ENCODE measurements around the gene NFATC2IP.
A peak's percentile ranks its signal among the peaks of the same experiment; 100 is the strongest.
"Not testable (repeated sequence)": the region's sequence is repeated elsewhere in the genome, so short reads cannot be mapped to it uniquely, and the experiment has no call there.

Gene NFATC2IP

DNA sequence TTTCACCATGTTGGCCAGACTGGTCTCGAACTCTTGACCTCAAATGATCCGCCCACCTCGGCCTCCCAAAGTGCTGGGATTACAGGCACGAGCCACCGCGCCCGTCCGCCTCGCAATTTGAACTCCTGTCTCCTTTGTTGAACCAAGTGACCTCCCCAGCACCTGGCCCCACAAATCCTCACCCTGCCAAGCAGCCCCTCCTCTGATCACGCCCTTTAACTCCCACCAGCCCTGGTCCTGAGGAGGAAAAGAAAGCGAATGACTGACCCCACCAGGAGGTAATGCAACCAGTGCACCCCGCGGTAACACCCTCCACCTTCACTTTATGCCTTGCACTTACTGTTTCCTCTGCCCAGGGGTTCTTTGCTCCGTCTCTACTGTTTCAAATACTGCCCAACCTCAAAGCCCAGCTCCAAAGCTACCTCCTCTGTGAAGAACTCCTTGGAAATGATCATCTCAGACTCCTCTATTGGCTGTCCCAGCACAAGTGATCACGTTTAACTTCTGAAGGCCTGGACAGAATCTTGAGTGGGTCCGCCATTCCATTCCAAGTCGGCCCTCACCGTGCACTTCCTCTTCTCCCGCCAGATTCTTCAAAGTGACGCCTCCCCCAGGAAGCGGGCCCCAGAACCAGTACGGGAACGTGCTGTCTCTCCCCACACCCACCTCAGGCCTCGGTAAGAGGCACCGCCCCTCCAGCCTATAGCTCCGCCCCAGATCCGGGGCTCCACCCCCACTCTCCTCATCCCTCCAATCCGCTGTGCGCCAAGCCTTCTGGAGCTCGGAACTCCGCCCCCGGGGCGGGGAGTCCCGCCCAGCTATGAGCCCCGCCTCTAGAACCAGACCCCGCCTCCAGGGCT lies 14.6 kb upstream of the NFATC2IP start:
- peaks cover 20% of the 10 kb centered on the region for H3K4me1 Mint-ChIP-seq (ENCODE audit: low read depth)
- peak overlapping the region; percentile 75 for H3K4me3 Mint-ChIP-seq
- no peaks in the 10 kb centered on the region for H3K27me3 Mint-ChIP-seq (ENCODE audit: low read depth)
- no peaks in the 10 kb centered on the region for H3K36me3 Mint-ChIP-seq (ENCODE audit: low read depth)
- H3K9me3 Mint-ChIP-seq: no peaks in the 10 kb centered on the region
- peak overlapping the region; percentile 60 for H3K27ac Mint-ChIP-seq

GRCh38 chr16:28936784-28937155 lies 14.0 kb upstream of the NFATC2IP start:
- Mint-ChIP-seq H3K27me3 (ENCODE audit: low read depth) (no peaks in the 10 kb centered on the region), H3K9me3 (no peaks in the 10 kb centered on the region), H3K27ac (peak overlapping the region; percentile 60), H3K4me1 (ENCODE audit: low read depth) (peaks cover 20% of the 10 kb centered on the region), H3K36me3 (ENCODE audit: low read depth) (no peaks in the 10 kb centered on the region), H3K4me3 (peak overlapping the region; percentile 75)

DNA sequence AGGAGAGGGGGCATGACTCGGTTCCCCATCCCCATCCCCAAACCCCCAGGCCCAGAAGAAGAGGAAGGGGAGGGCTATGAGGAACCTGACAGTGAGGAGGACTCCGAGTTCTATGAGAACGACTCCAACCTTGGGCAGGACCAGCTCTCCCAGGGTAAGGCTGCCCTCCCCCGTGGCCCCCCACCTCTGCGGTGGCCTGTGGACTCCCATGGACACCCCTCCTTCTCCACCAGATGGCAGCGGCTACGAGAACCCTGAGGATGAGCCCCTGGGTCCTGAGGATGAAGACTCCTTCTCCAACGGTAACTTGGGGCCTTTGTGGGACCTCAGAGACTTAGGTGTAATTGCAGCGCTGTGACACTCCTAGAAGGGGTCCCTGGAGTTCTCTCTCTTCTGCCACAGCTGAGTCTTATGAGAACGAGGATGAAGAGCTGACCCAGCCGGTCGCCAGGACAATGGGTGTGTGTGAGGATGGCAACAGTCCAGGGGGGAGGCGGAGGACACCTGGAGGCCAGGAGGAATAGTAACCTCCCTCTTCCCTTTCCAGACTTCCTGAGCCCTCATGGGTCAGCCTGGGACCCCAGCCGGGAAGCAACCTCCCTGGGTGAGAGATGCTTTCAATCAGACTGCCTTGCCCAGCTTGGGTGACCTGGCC lies 13.4 kb upstream of the NFATC2IP start:
- Mint-ChIP-seq H3K9me3 (no peaks in the 10 kb centered on the region), H3K27me3 (ENCODE audit: low read depth) (no peaks in the 10 kb centered on the region), H3K36me3 (ENCODE audit: low read depth) (no peaks in the 10 kb centered on the region), H3K27ac (no peak overlapping the region), H3K4me1 (ENCODE audit: low read depth) (peaks cover 20% of the 10 kb centered on the region), H3K4me3 (no peak overlapping the region)

DNA sequence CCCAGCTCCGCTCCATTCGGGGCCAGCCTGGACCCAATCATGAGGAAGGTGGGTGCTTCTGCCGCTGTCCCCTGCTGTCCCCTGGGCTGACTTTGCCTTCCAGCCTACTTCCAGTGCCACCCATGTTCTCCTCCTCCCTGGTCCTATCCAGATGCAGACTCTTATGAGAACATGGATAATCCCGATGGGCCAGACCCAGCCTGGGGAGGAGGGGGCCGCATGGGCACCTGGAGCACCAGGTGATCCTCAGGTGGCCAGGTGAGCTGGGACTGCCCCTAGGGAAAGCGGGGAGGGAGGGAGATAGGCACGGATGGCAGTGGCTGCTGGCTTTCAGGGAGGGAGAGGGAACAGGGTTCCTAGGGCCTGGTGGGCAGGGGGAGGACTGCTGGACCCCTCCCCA lies 12.0 kb upstream of the NFATC2IP start:
- Mint-ChIP-seq H3K36me3 (ENCODE audit: low read depth) (no peaks in the 10 kb centered on the region), H3K27me3 (ENCODE audit: low read depth) (no peaks in the 10 kb centered on the region), H3K4me1 (ENCODE audit: low read depth) (peaks cover 21% of the 10 kb centered on the region), H3K27ac (no peak overlapping the region), H3K9me3 (no peaks in the 10 kb centered on the region), H3K4me3 (no peak overlapping the region)

GRCh38 chr16:28939825-28940224 lies 10.9 kb upstream of the NFATC2IP start:
- H3K4me1 Mint-ChIP-seq (ENCODE audit: low read depth): peaks cover 19% of the 10 kb centered on the region
- not testable (repeated sequence) for H3K27me3 Mint-ChIP-seq (ENCODE audit: low read depth); H3K9me3 Mint-ChIP-seq; H3K4me3 Mint-ChIP-seq; H3K36me3 Mint-ChIP-seq (ENCODE audit: low read depth); H3K27ac Mint-ChIP-seq

- no peaks in the 10 kb centered on the region for H3K27me3 Mint-ChIP-seq (ENCODE audit: low read depth)
- no peak overlapping the region for H3K27ac Mint-ChIP-seq
- H3K4me3 Mint-ChIP-seq: no peak overlapping the region
- H3K36me3 Mint-ChIP-seq (ENCODE audit: low read depth): no peaks in the 10 kb centered on the region
- peaks cover 9% of the 10 kb centered on the region for H3K4me1 Mint-ChIP-seq (ENCODE audit: low read depth)
- no peaks in the 10 kb centered on the region for H3K9me3 Mint-ChIP-seq
Observed at GRCh38 chr16:28943281-28943680, 7.5 kb upstream of the NFATC2IP start.

- Mint-ChIP-seq H3K4me1 (ENCODE audit: low read depth) (peaks cover 16% of the 10 kb centered on the region), H3K36me3 (ENCODE audit: low read depth) (peaks cover 4% of the 10 kb centered on the region), H3K4me3 (no peak overlapping the region), H3K9me3 (no peaks in the 10 kb centered on the region), H3K27me3 (ENCODE audit: low read depth) (no peaks in the 10 kb centered on the region), H3K27ac (no peak overlapping the region)
Observed at GRCh38 chr16:28946681-28947080, 4.1 kb upstream of the NFATC2IP start.

- no peaks in the 10 kb centered on the region for H3K9me3 Mint-ChIP-seq
- peak overlapping the region; percentile 94 for H3K4me3 Mint-ChIP-seq
- H3K36me3 Mint-ChIP-seq (ENCODE audit: low read depth): peaks cover 25% of the 10 kb centered on the region
- peaks cover 24% of the 10 kb centered on the region for H3K4me1 Mint-ChIP-seq (ENCODE audit: low read depth)
- no peaks in the 10 kb centered on the region for H3K27me3 Mint-ChIP-seq (ENCODE audit: low read depth)
- H3K27ac Mint-ChIP-seq: peak overlapping the region; percentile 92
Observed at GRCh38 chr16:28951410-28951943, 740 bp downstream of the NFATC2IP start.

DNA sequence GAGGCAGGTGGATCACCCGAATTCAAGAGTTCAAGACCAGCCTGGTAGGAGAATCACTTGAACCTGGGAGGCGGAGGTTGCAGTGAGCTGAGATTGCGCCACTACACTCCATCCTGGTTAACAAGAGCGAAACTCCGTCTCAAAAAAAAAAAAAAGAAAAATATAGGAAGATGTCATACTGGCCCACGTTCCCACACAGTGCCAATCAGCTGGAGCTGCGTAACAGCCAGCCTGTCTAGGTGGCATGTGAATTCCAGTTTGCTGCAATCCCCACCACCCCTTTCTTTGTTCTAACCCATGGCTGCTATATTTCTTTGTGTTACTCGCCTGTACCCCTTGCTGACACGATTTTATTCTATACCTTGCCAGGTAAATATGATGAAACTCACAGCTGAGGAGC lies 7.5 kb downstream of the NFATC2IP start:
- Mint-ChIP-seq H3K9me3 (no peaks in the 10 kb centered on the region), H3K27me3 (ENCODE audit: low read depth) (no peaks in the 10 kb centered on the region), H3K4me3 (no peak overlapping the region), H3K36me3 (ENCODE audit: low read depth) (peaks cover 43% of the 10 kb centered on the region), H3K27ac (no peak overlapping the region), H3K4me1 (ENCODE audit: low read depth) (peaks cover 8% of the 10 kb centered on the region)

DNA sequence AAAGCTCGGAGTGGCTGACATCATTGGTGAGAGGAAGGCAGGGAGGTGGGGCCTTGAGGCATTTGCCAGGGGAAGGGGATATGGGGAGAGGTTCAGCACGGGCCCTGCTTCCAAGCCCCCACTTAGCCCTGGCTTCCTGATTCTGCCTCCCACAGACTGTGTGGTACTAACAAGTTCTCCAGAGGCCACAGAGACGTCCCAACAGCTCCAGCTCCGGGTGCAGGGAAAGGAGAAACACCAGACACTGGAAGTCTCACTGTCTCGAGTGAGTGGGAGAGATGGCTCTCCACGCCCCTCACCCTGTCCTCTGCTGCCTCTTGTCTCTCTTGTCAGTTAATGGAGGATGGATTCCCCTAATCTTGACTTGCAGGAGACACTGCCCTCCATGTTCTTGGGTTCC lies 8.1 kb downstream of the NFATC2IP start:
- H3K27ac Mint-ChIP-seq: no peak overlapping the region
- H3K4me1 Mint-ChIP-seq (ENCODE audit: low read depth): peaks cover 5% of the 10 kb centered on the region
- peaks cover 45% of the 10 kb centered on the region for H3K36me3 Mint-ChIP-seq (ENCODE audit: low read depth)
- no peaks in the 10 kb centered on the region for H3K27me3 Mint-ChIP-seq (ENCODE audit: low read depth)
- H3K4me3 Mint-ChIP-seq: no peak overlapping the region
- H3K9me3 Mint-ChIP-seq: no peaks in the 10 kb centered on the region

DNA sequence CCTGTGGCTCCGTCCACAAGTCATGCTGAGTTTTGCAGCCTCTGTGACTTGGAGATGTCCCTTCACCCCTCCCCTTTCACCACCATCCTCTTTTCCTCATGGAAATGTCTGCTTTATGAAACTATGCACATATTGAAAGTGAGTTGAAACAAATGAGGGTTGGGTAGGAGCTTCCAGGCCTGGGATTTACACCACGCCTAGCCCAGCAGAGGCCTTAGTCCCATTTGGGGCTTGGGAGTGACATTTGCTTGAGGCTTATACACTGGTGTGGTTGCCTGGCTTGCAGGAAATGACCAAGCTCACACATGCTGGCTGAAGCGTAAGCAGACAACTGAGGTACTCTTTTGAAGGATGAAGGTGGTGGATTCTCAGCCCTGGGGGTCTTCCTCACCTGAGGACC lies 13.3 kb downstream of the NFATC2IP start:
- Mint-ChIP-seq H3K27ac (no peak overlapping the region), H3K36me3 (ENCODE audit: low read depth) (peaks cover 42% of the 10 kb centered on the region), H3K27me3 (ENCODE audit: low read depth) (no peaks in the 10 kb centered on the region), H3K4me3 (no peak overlapping the region), H3K4me1 (ENCODE audit: low read depth) (no peaks in the 10 kb centered on the region), H3K9me3 (no peaks in the 10 kb centered on the region)

GRCh38 chr16:28964496-28964895 lies 13.8 kb downstream of the NFATC2IP start:
- no peak overlapping the region for H3K4me3 Mint-ChIP-seq
- no peaks in the 10 kb centered on the region for H3K27me3 Mint-ChIP-seq (ENCODE audit: low read depth)
- no peaks in the 10 kb centered on the region for H3K4me1 Mint-ChIP-seq (ENCODE audit: low read depth)
- no peaks in the 10 kb centered on the region for H3K9me3 Mint-ChIP-seq
- peaks cover 39% of the 10 kb centered on the region for H3K36me3 Mint-ChIP-seq (ENCODE audit: low read depth)
- no peak overlapping the region for H3K27ac Mint-ChIP-seq

- Mint-ChIP-seq H3K27ac (no peak overlapping the region), H3K36me3 (ENCODE audit: low read depth) (peaks cover 25% of the 10 kb centered on the region), H3K9me3 (no peaks in the 10 kb centered on the region), H3K27me3 (ENCODE audit: low read depth) (no peaks in the 10 kb centered on the region), H3K4me1 (ENCODE audit: low read depth) (no peaks in the 10 kb centered on the region), H3K4me3 (no peak overlapping the region)
Observed at GRCh38 chr16:28967156-28967555, 16.4 kb downstream of the NFATC2IP start.

- not testable (repeated sequence) for H3K4me3 Mint-ChIP-seq; H3K36me3 Mint-ChIP-seq (ENCODE audit: low read depth); H3K9me3 Mint-ChIP-seq; H3K27me3 Mint-ChIP-seq (ENCODE audit: low read depth); H3K27ac Mint-ChIP-seq; H3K4me1 Mint-ChIP-seq (ENCODE audit: low read depth)
Observed at GRCh38 chr16:28969696-28970095, 19.0 kb downstream of the NFATC2IP start.

- Mint-ChIP-seq H3K27ac (peak overlapping the region; percentile 92), H3K9me3 (no peaks in the 10 kb centered on the region), H3K27me3 (ENCODE audit: low read depth) (no peaks in the 10 kb centered on the region), H3K36me3 (ENCODE audit: low read depth) (peaks cover 10% of the 10 kb centered on the region), H3K4me1 (ENCODE audit: low read depth) (peaks cover 33% of the 10 kb centered on the region), H3K4me3 (peak overlapping the region; percentile 96)
Observed at GRCh38 chr16:28974007-28974436, 23.3 kb downstream of the NFATC2IP start.
